GM23338 (cell line): Measurements from ENCODE around the gene IFT52. TPM values are rescaled to one million over a fixed set of nuclear protein-coding genes. Genes with fewer than 3 reads are reported as not detected.

Experiments
- ATAC-seq: fragments of 200-7000 bp; cut with Tn5 transposase; 3 replicates; pipeline ENCODE4 v1.9.1; 2020
- DNase-seq: peaks from one replicate; pipeline ENCODE4 v3.0.0-alpha.2; 2015; ENCODE audit warnings: low spot score
- H2AFZ ChIP-seq: fragments of 200-600 bp; sonication (generic); 2 replicates; pipeline ENCODE4 v1.8.0; 2016; ENCODE audit warnings: antibody characterized with exemption, mild to moderate bottlenecking, moderate library complexity
- H3F3A ChIP-seq: fragments of 200-600 bp; sonication (generic); replicated peaks from 2 replicates; pipeline ENCODE4 v1.8.0; 2017; ENCODE audit warnings: antibody characterized with exemption, mixed run types, low read depth
- H3K27ac ChIP-seq: fragments of 200-600 bp; sonication (generic); 2 replicates; pipeline ENCODE4 v1.6.1; 2016; ENCODE audit warnings: low read depth
- H3K27me3 ChIP-seq: fragments of 200-600 bp; sonication (generic); 2 replicates; pipeline ENCODE4 v1.8.0; 2016; ENCODE audit warnings: mild to moderate bottlenecking, mixed run types, moderate library complexity; ENCODE audit not compliant: insufficient read depth
- H3K36me3 ChIP-seq: fragments of 200-600 bp; sonication (generic); 2 replicates; pipeline ENCODE4 v1.8.0; 2016; ENCODE audit warnings: mild to moderate bottlenecking; ENCODE audit not compliant: insufficient read depth
- H3K4me1 ChIP-seq: fragments of 200-600 bp; sonication (generic); 2 replicates; pipeline ENCODE4 v1.8.0; 2016; ENCODE audit warnings: mild to moderate bottlenecking, moderate library complexity; ENCODE audit not compliant: insufficient read depth
- H3K4me2 ChIP-seq: fragments of 200-600 bp; sonication (generic); 2 replicates; pipeline ENCODE4 v1.7.1; 2017; ENCODE audit warnings: mixed run types
- H3K4me3 ChIP-seq: fragments of 200-600 bp; sonication (generic); 2 replicates; pipeline ENCODE4 v1.6.1; 2016; ENCODE audit warnings: mixed run types
- H3K79me2 ChIP-seq: fragments of 200-600 bp; sonication (generic); replicated peaks from 2 replicates; pipeline ENCODE4 v1.8.0; 2017; ENCODE audit warnings: mild to moderate bottlenecking; ENCODE audit not compliant: insufficient read depth
- H3K9me2 ChIP-seq: fragments of 200-600 bp; sonication (generic); 2 replicates; pipeline ENCODE4 v1.8.0; 2017; ENCODE audit not compliant: insufficient read depth
- H4K20me1 ChIP-seq: fragments of 200-600 bp; sonication (generic); replicated peaks from 2 replicates; pipeline ENCODE4 v1.8.0; 2017; ENCODE audit warnings: mild to moderate bottlenecking; ENCODE audit not compliant: insufficient read depth
- H3K27ac Mint-ChIP-seq: 2 replicates; pipeline ENCODE4 v1.8.0; 2020; ENCODE audit warnings: inconsistent platforms, mild to moderate bottlenecking, moderate library complexity, mixed read lengths
- H3K27me3 Mint-ChIP-seq: 3 replicates; pipeline ENCODE4 v1.8.0; 2022; ENCODE audit warnings: low read depth, mild to moderate bottlenecking, moderate library complexity, mixed read lengths, inconsistent platforms; ENCODE audit not compliant: insufficient read depth, poor library complexity
- H3K36me3 Mint-ChIP-seq: 3 replicates; pipeline ENCODE4 v1.8.0; 2021; ENCODE audit warnings: low read depth, mild to moderate bottlenecking, inconsistent platforms, moderate library complexity, mixed read lengths
- H3K4me1 Mint-ChIP-seq: 3 replicates; pipeline ENCODE4 v1.8.0; 2020; ENCODE audit warnings: mild to moderate bottlenecking, inconsistent platforms, mixed read lengths
- H3K4me3 Mint-ChIP-seq: 3 replicates; pipeline ENCODE4 v1.8.0; 2021; ENCODE audit warnings: moderate library complexity, mild to moderate bottlenecking, inconsistent platforms, mixed read lengths
- H3K9me3 Mint-ChIP-seq: 3 replicates; pipeline ENCODE4 v1.8.0; 2020; ENCODE audit warnings: moderate library complexity, mild to moderate bottlenecking, inconsistent platforms, mixed read lengths
- CREB1 ChIP-seq: fragments of 250-450 bp; sonication (Bioruptor Pico); IDR thresholded peaks from 2 replicates; pipeline ENCODE4 v1.5.0; 2020; ENCODE audit warnings: low read depth, mild to moderate bottlenecking, moderate library complexity
- CTCF ChIP-seq, 2 experiments: fragments of 200-600 bp in 1 of 2; sonication (generic) in 1 of 2; conservative IDR thresholded peaks; 2 replicates each; pipeline versions ENCODE4 v1.5.1 to v1.6.1; 2016 to 2017; ENCODE audit warnings: antibody characterized with exemption in 2 of 2, low read depth in 2 of 2, mild to moderate bottlenecking in 2 of 2, moderate library complexity in 1 of 2
- EZH2 ChIP-seq: fragments of 200-600 bp; sonication (generic); IDR thresholded peaks from one replicate; pipeline ENCODE4 v1.8.0; 2017; ENCODE audit warnings: antibody characterized with exemption, mild to moderate bottlenecking, low read depth; ENCODE audit not compliant: unreplicated experiment
- JUNB ChIP-seq: IDR thresholded peaks from one replicate; pipeline ENCODE4 v1.6.1; 2016; ENCODE audit warnings: antibody characterized with exemption; ENCODE audit not compliant: unreplicated experiment
- POLR2AphosphoS5 ChIP-seq: IDR thresholded peaks from 2 replicates; pipeline ENCODE4 v1.6.1; 2016; ENCODE audit warnings: antibody characterized with exemption, low read depth
- ZNF331 ChIP-seq: fragments of 250-450 bp; sonication (Bioruptor Pico); IDR thresholded peaks from 2 replicates; pipeline ENCODE4 v1.5.0; 2020; ENCODE audit warnings: low read depth, mild to moderate bottlenecking, moderate library complexity
- polyA plus RNA-seq: library from polyadenylated mRNA; unstranded; fragments of >200 nt; fragmentation: Nextera tagmentation; extraction: Ambion mirVana; gene quantifications from 2 replicates; pipeline ENCODE4 v1.2.1, GENCODE V29; 2016
- total RNA-seq: library from RNA; depleted of rRNA; stranded (reverse); fragments of >200 nt; shearing (Covaris generic); gene quantifications from 2 replicates; pipeline ENCODE4 v1.2.3, GENCODE V29; 2014
- TF ChIP-seq, protein P1 (sequence below): IDR thresholded peaks from one replicate; pipeline ENCODE4 v1.6.1; 2018; ENCODE audit warnings: antibody characterized with exemption; ENCODE audit not compliant: unreplicated experiment

IFT52 gene
- total and polyA plus RNA-seq, 2 experiments from 2014 or later: 30.4 to 39.8 TPM

DNA sequence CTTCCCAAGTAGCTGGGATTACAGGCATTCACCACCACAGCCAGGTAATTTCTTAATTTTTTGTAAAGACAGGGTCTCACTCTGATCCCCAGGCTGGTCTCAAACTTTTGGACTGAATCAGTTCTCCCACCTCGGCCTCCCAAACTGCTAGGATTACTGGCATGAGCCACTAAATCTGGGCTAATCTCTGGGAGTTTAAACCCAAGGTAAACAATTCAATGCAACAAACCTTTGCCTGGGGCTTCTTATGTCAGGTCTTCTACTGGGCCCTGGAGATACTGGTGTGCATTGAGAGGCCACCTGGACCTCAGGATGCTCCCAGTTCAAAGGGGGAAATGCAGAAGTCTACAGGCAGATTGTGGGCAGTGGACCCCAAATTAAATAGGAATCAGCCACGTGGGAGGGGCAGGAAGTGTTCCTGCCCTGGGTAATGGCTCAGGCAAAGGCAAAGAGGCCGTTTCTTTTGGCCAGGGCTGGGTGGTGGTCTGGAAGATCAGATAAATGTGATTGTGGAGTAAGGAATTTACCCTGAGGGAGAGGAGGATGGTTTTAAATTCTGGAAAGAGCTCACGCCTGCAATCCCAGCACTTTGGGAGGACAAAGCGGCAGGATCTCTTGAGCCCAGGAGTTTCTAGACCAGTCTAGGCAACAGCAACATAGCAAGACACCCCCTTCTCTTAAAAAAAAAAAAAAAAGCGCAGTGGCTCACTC, 74.9 kb downstream of the IFT52 start (continued):
- TF ChIP-seq, protein P1, sequence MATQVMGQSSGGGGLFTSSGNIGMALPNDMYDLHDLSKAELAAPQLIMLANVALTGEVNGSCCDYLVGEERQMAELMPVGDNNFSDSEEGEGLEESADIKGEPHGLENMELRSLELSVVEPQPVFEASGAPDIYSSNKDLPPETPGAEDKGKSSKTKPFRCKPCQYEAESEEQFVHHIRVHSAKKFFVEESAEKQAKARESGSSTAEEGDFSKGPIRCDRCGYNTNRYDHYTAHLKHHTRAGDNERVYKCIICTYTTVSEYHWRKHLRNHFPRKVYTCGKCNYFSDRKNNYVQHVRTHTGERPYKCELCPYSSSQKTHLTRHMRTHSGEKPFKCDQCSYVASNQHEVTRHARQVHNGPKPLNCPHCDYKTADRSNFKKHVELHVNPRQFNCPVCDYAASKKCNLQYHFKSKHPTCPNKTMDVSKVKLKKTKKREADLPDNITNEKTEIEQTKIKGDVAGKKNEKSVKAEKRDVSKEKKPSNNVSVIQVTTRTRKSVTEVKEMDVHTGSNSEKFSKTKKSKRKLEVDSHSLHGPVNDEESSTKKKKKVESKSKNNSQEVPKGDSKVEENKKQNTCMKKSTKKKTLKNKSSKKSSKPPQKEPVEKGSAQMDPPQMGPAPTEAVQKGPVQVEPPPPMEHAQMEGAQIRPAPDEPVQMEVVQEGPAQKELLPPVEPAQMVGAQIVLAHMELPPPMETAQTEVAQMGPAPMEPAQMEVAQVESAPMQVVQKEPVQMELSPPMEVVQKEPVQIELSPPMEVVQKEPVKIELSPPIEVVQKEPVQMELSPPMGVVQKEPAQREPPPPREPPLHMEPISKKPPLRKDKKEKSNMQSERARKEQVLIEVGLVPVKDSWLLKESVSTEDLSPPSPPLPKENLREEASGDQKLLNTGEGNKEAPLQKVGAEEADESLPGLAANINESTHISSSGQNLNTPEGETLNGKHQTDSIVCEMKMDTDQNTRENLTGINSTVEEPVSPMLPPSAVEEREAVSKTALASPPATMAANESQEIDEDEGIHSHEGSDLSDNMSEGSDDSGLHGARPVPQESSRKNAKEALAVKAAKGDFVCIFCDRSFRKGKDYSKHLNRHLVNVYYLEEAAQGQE: no peak
- TF ChIP-seq JUNB (no peak), CTCF (conservative IDR thresholded peaks at IDR 0.05; ENCODE audit: low read depth in 2 of 2) (no peak), ZNF331 (CRISPR knock-in tag) (no peak)

GRCh38 chr20:43666376-43667328, 75.9 kb downstream of the IFT52 start, which contains the start of gene MYBL2:
Gene MYBL2, plus strand, starts transcription at chr20:43667114. Its CDS starts 170 bp downstream, at chr20:43667284.
- Histone ChIP-seq H4K20me1 (peaks cover 9% of the 10 kb centered on the region; the same call in 1 of the 2 replicates), H3K4me3 (peak within 1 kb of the TSS; percentile 91), H2AFZ (peak within 1 kb of the TSS; percentile 99), H3K79me2 (peaks cover 42% of the 10 kb centered on the region), H3K27me3 (peaks cover 11% of the 10 kb centered on the region), H3K9me2 (no peaks in the 10 kb centered on the region), H3K4me2 (peak within 1 kb of the TSS; percentile 96), H3K4me1 (no peaks in the 10 kb centered on the region), H3F3A (no peaks in the 10 kb centered on the region), H3K27ac (peak within 1 kb of the TSS; percentile 45; the same call in 1 of the 2 replicates), H3K36me3 (no peaks in the 10 kb centered on the region)
- Mint-ChIP-seq H3K4me3 (peak within 1 kb of the TSS; percentile 93), H3K27ac (peak within 1 kb of the TSS; percentile 94), H3K27me3 (peaks cover 21% of the 10 kb centered on the region), H3K36me3 (peaks cover 17% of the 10 kb centered on the region), H3K9me3 (no peaks in the 10 kb centered on the region), H3K4me1 (peaks cover 6% of the 10 kb centered on the region; the same call in 2 of the 3 replicates)
- DNase-seq (peak; percentile 84), ATAC-seq (peak; percentile 86)
- no peak for TF ChIP-seq CTCF (conservative IDR thresholded peaks at IDR 0.05; ENCODE audit: low read depth in 2 of 2)
- no peak for TF ChIP-seq CREB1
- peak; percentile 70 for TF ChIP-seq POLR2AphosphoS5
- TF ChIP-seq ZNF331 (CRISPR knock-in tag): no peak
- TF ChIP-seq, protein P1: no peak
- TF ChIP-seq EZH2: no peak
